Peyer's patch (tissue), 4 donors: ENCODE measurements around the gene ALDH8A1.

Experiments
- CTCF ChIP-seq, 6 experiments: fragments of 450-650 bp in 4 of 6; fragments of 200-600 bp in 2 of 6; sonication (generic) in 1 of 6; IDR thresholded peaks; one replicate each; pipeline ENCODE4 v1.5.1; 2017 to 2019; ENCODE audit warnings: antibody characterized with exemption in 6 of 6, mild to moderate bottlenecking in 3 of 6, moderate library complexity in 1 of 6
- POLR2A ChIP-seq, 2 donors: fragments of 450-650 bp; IDR thresholded peaks; one replicate each; pipeline ENCODE4 v1.5.1; 2017; ENCODE audit warnings: antibody characterized with exemption in 2 of 2, mild to moderate bottlenecking in 2 of 2, moderate library complexity in 2 of 2

- TF ChIP-seq CTCF (IDR thresholded peaks at IDR 0.05) (no peak), POLR2A (IDR thresholded peaks at IDR 0.05) (no peak)
Observed at GRCh38 chr6:134868812-134869211, 81.1 kb downstream of the ALDH8A1 start.
